HepG2 (cell line): Measurements from ENCODE around the gene NCOA7.

ENCODE experiments used
- KLF16 ChIP-seq, 2 experiments: sonication (generic) in 1 of 2; formaldehyde crosslinking in 1 of 2; IDR thresholded peaks; 2 replicates each; pipeline versions ENCODE4 v1.6.1 to v1.8.0; 2016 to 2023; ENCODE audit warnings: missing genetic modification reagents in 2 of 2, missing compliant biosample characterization in 1 of 2
- MEIS1 ChIP-seq: sonication (generic); formaldehyde crosslinking; IDR thresholded peaks from 2 replicates; pipeline ENCODE4 v1.9.0; 2021; ENCODE audit warnings: mild to moderate bottlenecking, missing genetic modification reagents, moderate library complexity, borderline replicate concordance
- TCF7L2 ChIP-seq: IDR thresholded peaks from 2 replicates; pipeline ENCODE4 v1.6.1; 2011; ENCODE audit warnings: mild to moderate bottlenecking, low read depth, low read length, moderate library complexity
- TRIM24 ChIP-seq: sonication (generic); formaldehyde crosslinking; IDR thresholded peaks from 2 replicates; pipeline ENCODE4 v1.8.0; 2022; ENCODE audit warnings: mild to moderate bottlenecking, missing genetic modification reagents
- ZKSCAN1 ChIP-seq: fragments of 150-350 bp; IDR thresholded peaks from 2 replicates; pipeline ENCODE4 v1.6.1; 2014; ENCODE audit warnings: low read length
- ZNF446 ChIP-seq: sonication (generic); formaldehyde crosslinking; IDR thresholded peaks from 2 replicates; pipeline ENCODE4 v1.5.0; 2020; ENCODE audit warnings: mild to moderate bottlenecking, missing genetic modification reagents
- ZNF644 ChIP-seq: IDR thresholded peaks from 2 replicates; pipeline ENCODE4 v1.6.1; 2016; ENCODE audit warnings: low read depth
- TF ChIP-seq, protein P1 (sequence below): sonication (generic); formaldehyde crosslinking; IDR thresholded peaks from 2 replicates; pipeline ENCODE4 v1.5.1; 2020; ENCODE audit warnings: mild to moderate bottlenecking, missing genetic modification reagents, moderate library complexity
- TF ChIP-seq, protein P2 (sequence below): sonication (generic); formaldehyde crosslinking; IDR thresholded peaks from 2 replicates; pipeline ENCODE4 v1.5.0; 2020; ENCODE audit warnings: mild to moderate bottlenecking, missing genetic modification reagents, moderate library complexity

DNA sequence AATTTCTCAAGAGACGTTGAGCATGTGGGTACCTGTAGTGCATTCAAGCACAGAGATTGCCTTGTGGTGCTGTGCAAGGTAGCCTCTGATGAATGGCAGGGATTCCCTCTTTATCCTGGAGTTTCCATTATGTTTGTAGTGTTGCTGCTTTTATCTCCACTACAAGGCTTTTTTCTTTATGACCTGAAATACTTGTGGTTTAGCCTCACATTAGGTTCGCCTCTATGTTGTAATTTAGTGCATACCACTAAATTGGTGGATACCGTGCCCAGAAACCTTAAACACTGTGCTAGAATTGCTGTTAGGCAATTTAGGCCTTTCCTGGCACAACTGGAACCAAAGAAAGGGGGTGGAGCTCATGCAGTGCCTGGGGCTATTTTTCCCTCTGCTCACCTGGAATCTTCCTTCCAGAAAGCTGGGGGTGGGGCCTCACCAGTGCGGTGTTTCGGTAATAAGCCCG, 76.8 kb downstream of the NCOA7 start:
- TF ChIP-seq ZNF644 (no peak), ZKSCAN1 (no peak), ZNF446 (CRISPR knock-in tag) (no peak), TRIM24 (CRISPR knock-in tag) (no peak), MEIS1 (CRISPR knock-in tag) (no peak), TCF7L2 (no peak), KLF16 (CRISPR knock-in tag; IDR thresholded peaks at IDR 0.05) (no peak)
- TF ChIP-seq, protein P1, sequence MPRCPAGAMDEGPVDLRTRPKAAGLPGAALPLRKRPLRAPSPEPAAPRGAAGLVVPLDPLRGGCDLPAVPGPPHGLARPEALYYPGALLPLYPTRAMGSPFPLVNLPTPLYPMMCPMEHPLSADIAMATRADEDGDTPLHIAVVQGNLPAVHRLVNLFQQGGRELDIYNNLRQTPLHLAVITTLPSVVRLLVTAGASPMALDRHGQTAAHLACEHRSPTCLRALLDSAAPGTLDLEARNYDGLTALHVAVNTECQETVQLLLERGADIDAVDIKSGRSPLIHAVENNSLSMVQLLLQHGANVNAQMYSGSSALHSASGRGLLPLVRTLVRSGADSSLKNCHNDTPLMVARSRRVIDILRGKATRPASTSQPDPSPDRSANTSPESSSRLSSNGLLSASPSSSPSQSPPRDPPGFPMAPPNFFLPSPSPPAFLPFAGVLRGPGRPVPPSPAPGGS (CRISPR knock-in tag) = no peak
- TF ChIP-seq, protein P2, sequence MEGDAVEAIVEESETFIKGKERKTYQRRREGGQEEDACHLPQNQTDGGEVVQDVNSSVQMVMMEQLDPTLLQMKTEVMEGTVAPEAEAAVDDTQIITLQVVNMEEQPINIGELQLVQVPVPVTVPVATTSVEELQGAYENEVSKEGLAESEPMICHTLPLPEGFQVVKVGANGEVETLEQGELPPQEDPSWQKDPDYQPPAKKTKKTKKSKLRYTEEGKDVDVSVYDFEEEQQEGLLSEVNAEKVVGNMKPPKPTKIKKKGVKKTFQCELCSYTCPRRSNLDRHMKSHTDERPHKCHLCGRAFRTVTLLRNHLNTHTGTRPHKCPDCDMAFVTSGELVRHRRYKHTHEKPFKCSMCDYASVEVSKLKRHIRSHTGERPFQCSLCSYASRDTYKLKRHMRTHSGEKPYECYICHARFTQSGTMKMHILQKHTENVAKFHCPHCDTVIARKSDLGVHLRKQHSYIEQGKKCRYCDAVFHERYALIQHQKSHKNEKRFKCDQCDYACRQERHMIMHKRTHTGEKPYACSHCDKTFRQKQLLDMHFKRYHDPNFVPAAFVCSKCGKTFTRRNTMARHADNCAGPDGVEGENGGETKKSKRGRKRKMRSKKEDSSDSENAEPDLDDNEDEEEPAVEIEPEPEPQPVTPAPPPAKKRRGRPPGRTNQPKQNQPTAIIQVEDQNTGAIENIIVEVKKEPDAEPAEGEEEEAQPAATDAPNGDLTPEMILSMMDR = no peak
